HUES6 (cell line): ENCODE data around the gene LEMD1.
"Not testable (repeated sequence)": the region's sequence is repeated elsewhere in the genome, so short reads cannot be mapped to it uniquely, and the experiment has no call there.

Source experiments
- H3K27ac ChIP-seq: 2 replicates; pipeline ENCODE4 v1.7.0; 2013; ENCODE audit warnings: low read depth, mild to moderate bottlenecking, low read length, inconsistent platforms
- H3K27me3 ChIP-seq: 2 replicates; pipeline ENCODE4 v1.6.1; 2013; ENCODE audit warnings: low read length; ENCODE audit not compliant: control insufficient read depth, insufficient read depth
- H3K36me3 ChIP-seq: 2 replicates; pipeline ENCODE4 v1.6.1; 2013; ENCODE audit warnings: low read length; ENCODE audit not compliant: control insufficient read depth, insufficient read depth
- H3K4me1 ChIP-seq: 2 replicates; pipeline ENCODE4 v1.6.1; 2013; ENCODE audit warnings: low read length; ENCODE audit not compliant: control insufficient read depth, insufficient read depth
- H3K4me3 ChIP-seq: 2 replicates; pipeline ENCODE4 v1.5.1; 2013; ENCODE audit warnings: low read depth, low read length
- H3K9ac ChIP-seq: one replicate; pipeline ENCODE4 v1.6.1; 2013; ENCODE audit warnings: mild to moderate bottlenecking, low read length
- H3K9me3 ChIP-seq: 2 replicates; pipeline ENCODE4 v1.6.1; 2013; ENCODE audit warnings: low read depth, low read length; ENCODE audit not compliant: control insufficient read depth, insufficient read depth

LEMD1 gene

DNA sequence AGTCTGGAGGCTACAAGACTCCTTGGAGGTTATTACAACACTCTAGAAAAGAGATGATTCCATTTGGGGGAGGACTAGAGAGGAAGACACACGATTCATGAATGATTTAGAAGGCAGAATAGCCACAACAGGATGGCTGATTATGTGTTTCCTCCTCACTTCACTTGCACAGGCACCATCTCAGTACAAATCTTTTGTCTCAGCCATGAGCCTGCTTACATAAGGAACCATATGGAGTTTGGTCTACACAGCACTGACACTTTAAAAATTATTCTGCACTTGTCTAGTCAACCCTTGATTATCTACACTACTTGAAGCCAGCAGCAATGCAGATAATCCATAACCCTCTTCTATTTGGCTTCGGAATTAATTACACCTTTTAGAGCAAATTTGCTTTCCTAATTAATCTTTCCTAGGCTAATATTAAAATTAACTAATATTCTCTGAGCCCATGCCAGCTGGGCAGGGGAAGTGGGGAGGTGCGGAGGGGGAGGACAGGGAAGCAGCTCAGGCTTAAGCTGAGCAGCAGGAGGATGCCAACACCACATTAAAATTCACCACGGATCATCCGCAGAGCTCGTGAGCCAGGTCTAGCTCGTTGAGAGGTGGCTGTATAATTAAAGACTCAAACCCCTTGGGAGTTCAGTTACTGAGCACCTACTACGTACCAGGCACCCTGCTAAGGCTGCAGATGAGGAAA, 3.2 kb upstream of the LEMD1 start:
- Histone ChIP-seq H3K27me3 (peaks cover 39% of the 10 kb centered on the region), H3K4me3 (no peak overlapping the region), H3K4me1 (peaks cover under 1% of the 10 kb centered on the region), H3K9me3 (no peaks in the 10 kb centered on the region), H3K36me3 (no peaks in the 10 kb centered on the region), H3K27ac (no peak overlapping the region), H3K9ac (no peak overlapping the region)

DNA sequence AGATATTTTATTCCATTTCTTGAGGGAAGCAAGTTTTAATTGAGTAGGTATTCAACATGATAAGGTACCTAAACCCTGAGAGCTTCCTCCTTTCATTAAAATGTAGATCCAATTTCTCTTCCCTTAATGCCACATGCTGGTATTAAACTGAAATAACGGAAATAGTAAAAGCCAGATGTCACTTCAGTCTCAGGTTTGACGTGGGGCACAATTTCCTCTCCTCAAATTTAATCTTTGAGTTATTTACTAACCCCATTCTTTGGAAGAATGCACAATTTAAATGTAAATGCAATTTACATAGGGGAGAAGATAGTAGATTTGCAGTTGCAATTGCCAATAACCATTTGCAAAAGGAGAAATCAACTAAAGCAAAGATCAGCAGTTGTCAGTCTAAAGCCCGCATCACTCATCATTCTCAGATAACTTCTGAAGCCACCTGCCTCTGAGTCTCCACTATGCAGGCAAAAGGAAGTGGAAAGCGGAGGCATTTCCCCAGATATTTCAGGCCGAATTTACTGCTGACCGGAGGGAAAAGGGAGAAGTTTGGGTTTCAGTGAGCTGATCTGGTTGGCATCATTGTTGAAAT, 2.1 kb upstream of the LEMD1 start:
- Histone ChIP-seq H3K9me3 (no peaks in the 10 kb centered on the region), H3K4me1 (no peaks in the 10 kb centered on the region; the same call in 1 of the 2 replicates), H3K4me3 (no peak overlapping the region), H3K9ac (no peak overlapping the region), H3K27ac (no peak overlapping the region), H3K27me3 (peaks cover 30% of the 10 kb centered on the region), H3K36me3 (no peaks in the 10 kb centered on the region)

DNA sequence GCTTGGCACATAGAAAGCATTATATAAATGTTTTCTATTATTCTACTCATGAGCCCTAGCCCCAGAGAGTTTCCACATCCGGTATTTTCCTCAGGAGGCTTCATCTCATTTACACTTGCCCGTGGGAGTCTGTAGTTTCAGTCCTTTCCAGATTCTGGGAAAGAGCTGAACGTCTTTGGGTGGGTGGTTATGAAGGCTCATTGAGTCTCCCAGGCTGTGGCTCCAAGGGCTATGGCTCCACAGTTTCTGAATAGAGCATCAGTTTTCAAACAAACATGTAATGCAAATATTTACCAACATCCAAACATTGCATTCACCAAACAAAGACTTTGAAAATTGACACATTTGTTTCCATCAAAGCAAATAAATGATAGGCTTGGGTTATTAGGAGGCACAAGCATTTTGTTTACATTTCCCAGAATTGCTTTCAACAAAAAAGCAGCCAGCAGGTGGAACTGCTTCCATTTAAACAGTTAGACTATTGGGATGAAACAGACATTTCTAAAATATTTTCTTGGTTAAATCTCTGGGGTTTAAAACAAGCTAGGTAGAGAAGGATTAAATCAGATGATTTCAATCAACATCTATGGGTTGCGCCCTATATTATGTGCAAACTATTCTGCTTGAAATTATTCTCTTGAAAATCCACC, 1.3 kb upstream of the LEMD1 start:
- H3K4me3 ChIP-seq: no peak overlapping the region
- H3K4me1 ChIP-seq: no peaks in the 10 kb centered on the region; the same call in 1 of the 2 replicates

DNA sequence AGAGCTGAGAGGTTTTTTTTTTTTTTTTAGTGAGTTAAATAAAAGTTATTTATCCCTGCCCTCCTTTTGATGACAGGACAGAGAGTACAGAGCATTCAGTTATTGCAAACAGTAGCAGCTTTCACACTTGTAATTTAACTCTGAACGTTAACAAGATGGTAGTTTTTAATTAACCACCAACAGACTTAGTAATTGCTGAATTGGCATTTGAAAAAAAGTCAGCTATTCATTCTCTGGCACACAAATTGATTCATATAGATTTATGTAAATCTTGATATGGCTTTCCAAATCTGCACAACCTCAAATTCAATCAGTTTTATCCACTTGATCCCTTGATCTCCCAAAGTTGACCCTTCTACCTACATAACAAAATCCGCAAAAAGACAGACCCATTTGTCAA, 918 bp downstream of the LEMD1 start:
- no peak overlapping the region for H3K27ac ChIP-seq
- H3K4me1 ChIP-seq: no peaks in the 10 kb centered on the region; the same call in 1 of the 2 replicates
- no peaks in the 10 kb centered on the region for H3K9me3 ChIP-seq
- H3K27me3 ChIP-seq: peaks cover 9% of the 10 kb centered on the region; the same call in 1 of the 2 replicates
- no peak overlapping the region for H3K9ac ChIP-seq
- H3K36me3 ChIP-seq: no peaks in the 10 kb centered on the region
- H3K4me3 ChIP-seq: no peak overlapping the region

More for the DNA sequence above, 1.3 kb upstream of the LEMD1 start:
- Histone ChIP-seq H3K27ac (no peak overlapping the region), H3K36me3 (no peaks in the 10 kb centered on the region), H3K27me3 (peaks cover 25% of the 10 kb centered on the region), H3K9me3 (no peaks in the 10 kb centered on the region), H3K9ac (no peak overlapping the region)

DNA sequence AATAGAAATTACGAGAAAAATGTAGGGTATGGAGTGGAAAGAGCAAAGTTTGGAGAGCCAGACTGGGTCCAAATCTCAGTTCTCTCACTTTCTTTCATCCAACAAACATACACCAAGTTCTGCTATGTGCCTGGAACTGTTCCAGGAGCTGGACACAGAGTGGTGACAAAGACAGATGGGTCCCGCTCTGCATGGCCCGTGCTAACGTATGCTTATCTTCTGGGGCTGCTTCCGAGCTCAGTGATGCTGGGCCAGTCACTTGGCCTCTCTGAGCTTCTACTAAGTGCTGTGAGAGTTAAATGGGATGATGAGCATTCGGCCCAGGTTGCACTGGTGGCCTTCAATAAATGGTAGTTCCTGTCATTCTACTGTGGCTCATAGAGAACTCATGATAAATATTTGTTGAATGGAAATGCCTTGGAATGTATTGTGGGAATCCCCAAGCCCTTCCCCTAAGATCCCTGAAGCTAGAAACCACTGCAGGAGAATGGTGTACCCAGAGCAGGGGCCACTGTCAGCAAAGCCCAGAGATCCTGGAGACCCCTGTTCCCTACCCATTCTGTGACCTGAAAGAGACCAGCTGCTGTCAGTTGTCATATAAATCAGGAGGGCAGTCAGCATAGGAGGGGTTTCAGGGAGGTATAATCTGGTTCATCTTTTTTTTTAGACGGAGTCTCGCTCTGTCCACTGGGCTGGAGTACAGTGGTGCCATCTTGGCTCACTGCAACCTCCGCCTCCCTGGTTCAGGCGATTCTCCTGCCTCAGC, 3.8 kb downstream of the LEMD1 start:
- Histone ChIP-seq H3K4me1 (no peaks in the 10 kb centered on the region), H3K36me3 (no peaks in the 10 kb centered on the region), H3K27ac (no peak overlapping the region), H3K27me3 (peaks cover 5% of the 10 kb centered on the region; the same call in 1 of the 2 replicates), H3K9me3 (no peaks in the 10 kb centered on the region), H3K4me3 (no peak overlapping the region), H3K9ac (no peak overlapping the region)

DNA sequence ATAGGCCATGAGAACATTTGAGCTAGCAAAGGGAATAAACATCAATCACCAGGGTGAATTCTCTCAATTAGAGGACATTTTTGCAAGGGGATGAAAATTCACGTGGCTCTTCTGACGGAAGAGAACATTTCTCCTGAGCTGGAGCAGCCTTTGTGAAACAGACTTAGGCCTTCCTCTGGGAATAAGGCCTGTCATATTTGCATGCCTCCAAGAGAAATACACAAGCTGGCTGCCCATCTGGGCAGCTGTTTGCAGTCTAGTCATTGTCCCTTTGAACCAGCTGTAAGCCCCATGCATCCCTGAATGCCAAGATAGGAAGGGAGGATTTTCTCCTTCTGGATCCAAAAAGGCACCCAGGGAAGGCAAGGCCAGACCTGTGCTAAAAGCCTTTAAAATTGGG, 5.5 kb downstream of the LEMD1 start:
- no peak overlapping the region for H3K4me3 ChIP-seq
- H3K36me3 ChIP-seq: no peaks in the 10 kb centered on the region
- H3K27me3 ChIP-seq: peaks cover 5% of the 10 kb centered on the region; the same call in 1 of the 2 replicates
- H3K9me3 ChIP-seq: no peaks in the 10 kb centered on the region
- H3K4me1 ChIP-seq: no peaks in the 10 kb centered on the region
- H3K27ac ChIP-seq: no peak overlapping the region
- no peak overlapping the region for H3K9ac ChIP-seq

DNA sequence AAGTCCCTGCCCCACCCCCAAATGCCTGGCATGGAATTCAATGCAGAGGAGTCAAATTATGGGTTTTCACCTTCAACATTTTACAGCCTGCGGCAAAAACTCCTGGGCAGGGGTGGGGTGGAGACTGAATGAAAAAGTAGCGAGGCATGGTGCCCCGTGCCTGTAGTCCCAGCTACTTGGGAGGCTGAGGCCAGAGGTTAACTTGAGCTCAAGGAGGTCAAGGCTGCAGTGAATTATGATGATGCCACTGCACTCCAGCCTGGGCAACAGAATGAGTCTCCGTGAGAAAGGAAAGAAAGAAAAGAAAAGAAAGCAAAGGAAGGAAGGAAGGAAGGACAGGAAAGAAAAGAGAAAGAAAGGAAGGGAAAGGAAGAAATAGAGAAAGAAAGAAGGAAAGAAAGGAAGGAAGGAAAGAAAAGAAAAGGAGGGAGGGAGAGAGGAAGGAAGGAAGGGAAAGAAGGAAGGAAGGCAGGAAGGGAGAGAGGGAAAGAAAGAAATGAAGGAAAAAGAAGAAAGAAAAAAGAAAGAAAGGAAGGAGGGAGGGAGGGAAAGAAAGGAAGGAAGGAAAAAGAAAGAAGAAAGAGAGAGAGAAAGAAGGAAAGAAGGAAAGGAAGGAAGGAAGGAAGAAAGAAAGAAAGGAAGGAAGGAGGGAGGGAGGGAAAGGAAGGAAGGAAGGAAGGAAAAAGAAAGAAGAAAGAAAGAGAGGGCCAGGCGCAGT, 11.1 kb downstream of the LEMD1 start:
- Histone ChIP-seq H3K27ac (no peak overlapping the region), H3K36me3 (no peaks in the 10 kb centered on the region), H3K4me1 (no peaks in the 10 kb centered on the region), H3K4me3 (no peak overlapping the region), H3K9ac (no peak overlapping the region), H3K27me3 (peaks cover 3% of the 10 kb centered on the region; the same call in 1 of the 2 replicates), H3K9me3 (peaks cover 17% of the 10 kb centered on the region)

DNA sequence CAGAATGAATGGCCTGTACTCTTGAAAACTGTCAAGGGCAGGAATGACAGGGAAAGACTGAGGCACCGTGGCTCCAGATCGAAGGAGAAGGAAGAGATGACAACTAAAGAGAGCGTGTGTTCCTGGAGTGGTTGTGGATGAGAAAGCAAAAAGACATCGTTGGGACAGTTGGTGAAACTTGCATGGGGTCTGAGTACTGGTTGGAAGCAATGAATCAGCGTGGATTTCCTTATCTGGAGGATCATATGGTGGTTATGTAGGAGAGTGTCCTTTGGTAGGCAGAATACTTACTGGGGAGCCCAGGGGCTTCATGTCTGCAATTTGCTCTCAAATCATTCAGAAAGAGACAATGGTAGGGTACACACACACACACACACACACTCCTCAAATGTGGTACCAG, 13.9 kb downstream of the LEMD1 start:
- Histone ChIP-seq H3K4me3 (no peak overlapping the region), H3K9me3 (peaks cover 17% of the 10 kb centered on the region), H3K9ac (no peak overlapping the region), H3K27ac (no peak overlapping the region), H3K36me3 (no peaks in the 10 kb centered on the region), H3K4me1 (no peaks in the 10 kb centered on the region), H3K27me3 (no peaks in the 10 kb centered on the region)

DNA sequence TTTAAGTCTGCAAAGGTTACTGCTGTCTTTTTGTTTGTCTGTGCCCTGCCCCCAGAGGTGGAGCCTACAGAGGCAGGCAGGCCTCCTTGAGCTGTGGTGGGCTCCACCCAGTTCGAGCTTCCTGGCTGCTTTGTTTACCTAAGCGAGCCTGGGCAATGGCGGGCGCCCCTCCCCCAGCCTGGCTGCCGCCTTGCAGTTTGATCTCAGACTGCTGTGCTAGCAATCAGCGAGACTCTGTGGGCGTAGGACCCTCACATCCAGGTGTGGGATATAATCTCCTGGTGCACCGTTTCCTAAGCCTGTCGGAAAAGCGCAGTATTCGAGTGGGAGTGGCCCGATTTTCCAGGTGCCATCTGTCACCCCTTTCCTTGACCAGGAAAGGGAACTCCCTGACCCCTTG, 15.6 kb downstream of the LEMD1 start:
- peak overlapping the region; percentile 11; the same call in 1 of the 2 replicates for H3K4me3 ChIP-seq
- H3K9me3 ChIP-seq: peaks cover 17% of the 10 kb centered on the region
- H3K9ac ChIP-seq, H3K36me3 ChIP-seq, H3K27me3 ChIP-seq, H3K27ac ChIP-seq, H3K4me1 ChIP-seq: not testable (repeated sequence)

DNA sequence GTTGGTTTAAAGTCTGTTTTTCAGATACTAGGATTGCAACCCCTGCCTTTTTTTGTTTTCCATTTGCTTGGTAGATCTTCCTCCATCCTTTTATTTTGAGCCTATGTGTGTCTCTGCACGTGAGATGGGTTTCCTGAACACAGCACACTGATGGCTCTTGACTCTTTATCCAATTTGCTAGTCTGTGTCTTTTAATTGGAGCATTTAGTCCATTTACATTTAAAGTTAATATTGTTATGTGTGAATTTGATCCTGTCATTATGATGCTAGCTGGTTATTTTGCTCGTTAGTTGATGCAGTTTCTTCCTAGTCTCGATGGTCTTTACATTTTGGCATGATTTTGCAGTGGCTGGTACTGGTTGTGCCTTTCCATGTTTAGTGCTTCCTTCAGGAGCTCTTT, 17.4 kb downstream of the LEMD1 start:
- not testable (repeated sequence) for H3K27me3 ChIP-seq, H3K9ac ChIP-seq, H3K4me3 ChIP-seq

More for the DNA sequence above, 17.4 kb downstream of the LEMD1 start:
- H3K36me3 ChIP-seq, H3K4me1 ChIP-seq, H3K27ac ChIP-seq: not testable (repeated sequence)
- H3K9me3 ChIP-seq: peaks cover 17% of the 10 kb centered on the region
